ENCODE measurements around the gene HIRIP3.

HIRIP3 gene

DNA sequence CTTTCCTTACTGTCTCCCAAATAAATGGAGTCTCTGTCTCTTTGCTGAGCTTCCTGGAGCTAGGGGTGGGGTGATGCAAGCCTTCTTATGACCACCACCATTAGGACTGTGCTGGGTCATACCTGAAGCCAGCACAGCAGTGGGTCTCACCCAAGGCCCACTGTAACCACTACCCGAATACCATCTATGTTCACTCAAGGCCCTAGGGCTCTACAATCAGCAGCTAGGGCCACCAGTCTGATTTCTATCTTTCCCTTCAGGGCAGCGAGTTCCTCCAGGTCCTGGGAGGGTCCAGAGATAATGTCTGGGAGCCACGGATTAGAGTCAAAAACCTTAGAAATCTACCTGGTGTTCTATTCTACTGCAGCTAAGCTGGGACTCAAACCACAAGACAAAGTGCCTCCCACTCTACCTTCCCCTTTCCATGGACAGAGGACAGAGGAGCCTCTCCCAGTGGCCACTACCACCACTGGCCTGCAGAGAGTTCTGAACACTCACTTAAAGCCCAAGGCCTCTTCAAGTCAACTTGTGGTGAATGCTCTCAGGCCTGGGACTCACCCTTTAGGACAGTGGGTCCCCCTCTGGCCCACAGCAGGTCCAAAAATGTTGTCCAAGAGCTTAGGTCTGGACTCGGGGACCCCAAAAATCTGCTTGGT, 44.5 kb downstream of the HIRIP3 start:
- DNase-seq: no peak
- no peak overlapping the region for H3K4me3 Mint-ChIP-seq
- H3K27ac Mint-ChIP-seq: no peak overlapping the region
- H3K4me1 Mint-ChIP-seq: no peaks in the 10 kb centered on the region
- no peak for ATAC-seq
- H3K9me3 Mint-ChIP-seq: peaks cover 7% of the 10 kb centered on the region
- no peaks in the 10 kb centered on the region for H3K36me3 Mint-ChIP-seq (ENCODE audit: low read depth)
- peaks cover 5% of the 10 kb centered on the region for H3K27me3 Mint-ChIP-seq

DNA sequence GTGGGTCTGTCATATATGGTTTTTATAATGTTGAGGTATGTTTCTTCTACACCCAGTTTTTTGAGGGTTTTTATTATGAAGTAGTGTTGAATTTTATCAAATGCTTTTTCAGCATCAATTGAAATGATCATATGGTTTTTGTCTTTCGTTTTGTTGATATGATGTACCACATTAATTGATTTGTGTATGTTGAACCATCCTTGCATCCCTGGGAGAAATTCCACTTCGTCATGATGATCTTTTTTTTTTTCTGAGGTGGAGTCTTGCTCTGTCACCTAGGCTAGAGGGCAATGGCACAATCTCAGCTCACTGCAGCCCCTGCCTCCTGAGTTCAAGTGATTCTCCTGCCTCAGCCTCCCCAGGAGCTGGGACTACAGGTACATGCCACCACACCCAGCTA, 47.5 kb downstream of the HIRIP3 start:
- Mint-ChIP-seq H3K36me3 (ENCODE audit: low read depth) (no peaks in the 10 kb centered on the region), H3K27ac (no peak overlapping the region), H3K9me3 (peaks cover 7% of the 10 kb centered on the region), H3K4me3 (no peak overlapping the region), H3K27me3 (no peaks in the 10 kb centered on the region), H3K4me1 (no peaks in the 10 kb centered on the region)
- ATAC-seq: no peak
- DNase-seq: no peak

DNA sequence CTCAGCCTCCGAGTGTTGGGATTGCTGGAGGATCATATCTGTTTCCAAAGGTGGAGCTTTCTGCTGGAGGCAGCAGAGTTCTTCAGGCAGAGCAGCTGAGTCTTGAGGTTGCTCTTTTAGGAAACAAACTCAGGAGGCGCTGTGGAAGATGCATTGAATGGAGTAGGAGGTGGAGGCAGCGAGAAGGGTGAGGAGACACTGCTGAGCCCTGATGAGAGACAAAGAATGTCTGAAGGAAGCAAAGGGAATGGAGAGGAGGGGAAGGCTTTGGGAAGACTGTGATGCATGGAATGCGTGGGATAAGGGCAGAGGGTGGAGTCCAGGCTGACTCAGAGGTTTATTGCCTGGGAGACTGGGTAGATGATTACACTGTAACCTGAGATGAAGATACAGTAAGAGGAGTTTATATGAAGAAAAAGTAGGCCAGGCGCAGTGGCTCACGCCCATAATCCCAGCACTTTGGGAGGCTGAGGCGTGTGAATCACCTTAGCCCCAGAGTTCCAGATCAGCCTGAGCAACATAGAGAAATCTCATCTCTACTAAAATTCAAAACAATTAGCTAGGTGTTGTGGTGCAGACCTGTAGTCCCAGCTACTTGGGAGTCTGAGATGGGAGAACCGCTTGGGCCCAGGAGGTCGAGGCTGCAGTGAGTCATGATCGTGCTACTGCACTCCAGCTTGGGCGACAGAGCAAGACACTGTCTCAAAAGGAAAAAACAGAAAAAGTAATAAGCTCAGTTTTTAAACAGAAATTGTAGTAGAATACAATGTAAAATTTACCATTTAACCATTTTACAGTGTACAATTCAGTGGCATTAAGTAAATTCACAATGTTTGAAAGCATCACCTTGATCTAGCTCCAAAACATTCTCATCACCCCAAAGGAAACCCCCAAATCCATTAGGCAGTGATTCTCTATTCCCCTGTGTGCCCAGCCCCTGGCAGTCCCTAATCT, 51.3 kb downstream of the HIRIP3 start:
- ATAC-seq (no peak), DNase-seq (no peak)
- no peaks in the 10 kb centered on the region for H3K36me3 Mint-ChIP-seq (ENCODE audit: low read depth)
- H3K27me3 Mint-ChIP-seq: no peaks in the 10 kb centered on the region
- no peaks in the 10 kb centered on the region for H3K4me1 Mint-ChIP-seq
- H3K27ac Mint-ChIP-seq: no peak overlapping the region
- H3K4me3 Mint-ChIP-seq: no peak overlapping the region
- no peaks in the 10 kb centered on the region for H3K9me3 Mint-ChIP-seq
